Measurements from ENCODE around the gene EDC4.

EDC4 gene

DNA sequence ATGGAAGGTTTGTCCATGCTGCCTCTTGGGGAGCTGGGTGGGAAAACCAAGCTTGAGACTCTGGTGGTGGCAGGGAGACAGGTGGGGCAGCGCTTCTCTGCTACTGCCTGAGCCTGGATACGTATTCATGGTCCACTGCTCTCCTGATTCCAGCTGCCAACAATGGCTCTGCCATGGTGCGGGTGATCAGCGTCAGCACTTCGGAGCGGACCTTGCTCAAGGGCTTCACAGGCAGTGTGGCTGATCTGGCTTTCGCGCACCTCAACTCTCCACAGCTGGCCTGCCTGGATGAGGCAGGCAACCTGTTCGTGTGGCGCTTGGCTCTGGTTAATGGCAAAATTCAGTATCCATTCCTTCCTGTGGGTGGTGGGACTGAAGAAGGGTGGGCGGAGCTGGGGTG, 4.2 kb downstream of the EDC4 start:
- no peak overlapping the region for H3K27ac Mint-ChIP-seq
- H3K27me3 Mint-ChIP-seq: no peaks in the 10 kb centered on the region
- H3K36me3 Mint-ChIP-seq (ENCODE audit: low read depth): peaks cover 82% of the 10 kb centered on the region
- no peak overlapping the region for H3K4me3 Mint-ChIP-seq
- no peaks in the 10 kb centered on the region for H3K9me3 Mint-ChIP-seq
- intact Hi-C loops (cut with micrococcal nuclease): loop anchor here (10.0 kb wide), 1 partner anchor 58 kb away; the partner anchor contains the start of genes CTRL and PSMB10
- peaks cover 49% of the 10 kb centered on the region for H3K4me1 Mint-ChIP-seq (ENCODE audit: low read depth)

DNA sequence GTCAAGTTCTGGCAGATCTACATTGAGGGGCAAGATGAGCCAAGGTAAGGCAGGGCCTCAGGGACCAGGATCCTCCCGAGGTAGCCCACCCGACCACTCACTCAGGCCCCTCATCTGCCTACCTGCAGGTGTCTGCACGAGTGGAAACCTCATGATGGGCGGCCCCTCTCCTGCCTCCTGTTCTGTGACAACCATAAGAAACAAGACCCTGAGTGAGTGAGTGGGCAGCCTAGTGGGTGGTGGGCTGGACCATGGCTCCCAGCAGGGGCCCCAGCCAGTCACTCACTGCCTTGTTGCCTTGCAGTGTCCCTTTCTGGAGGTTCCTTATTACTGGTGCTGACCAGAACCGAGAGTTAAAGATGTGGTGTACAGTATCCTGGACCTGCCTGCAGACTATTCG, 5.4 kb downstream of the EDC4 start:
- Mint-ChIP-seq H3K27ac (no peak overlapping the region), H3K36me3 (ENCODE audit: low read depth) (peaks cover 88% of the 10 kb centered on the region), H3K4me3 (no peak overlapping the region), H3K4me1 (ENCODE audit: low read depth) (peaks cover 46% of the 10 kb centered on the region), H3K9me3 (no peaks in the 10 kb centered on the region), H3K27me3 (no peaks in the 10 kb centered on the region)
- intact Hi-C loops (cut with micrococcal nuclease): loop anchor here (10.0 kb wide), 1 partner anchor 57 kb away; the partner anchor contains the start of genes CTRL and PSMB10

DNA sequence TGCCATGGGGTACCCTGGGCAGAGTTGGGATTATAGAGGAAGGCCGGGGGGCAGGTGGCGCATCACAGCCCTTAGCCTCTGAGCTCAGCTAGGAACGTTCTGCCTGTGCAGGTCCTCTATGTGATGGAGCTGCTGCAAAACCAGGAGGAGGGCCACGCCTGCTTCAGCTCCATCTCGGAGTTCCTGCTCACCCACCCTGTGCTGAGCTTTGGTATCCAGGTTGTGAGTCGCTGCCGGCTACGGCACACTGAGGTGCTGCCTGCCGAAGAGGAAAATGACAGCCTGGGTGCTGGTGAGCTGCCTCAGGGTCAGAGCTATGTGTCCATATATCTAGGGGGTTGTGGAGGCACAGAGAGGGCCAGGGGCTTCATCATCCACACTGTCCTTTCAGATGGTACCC, 6.0 kb downstream of the EDC4 start:
- H3K27me3 Mint-ChIP-seq: no peaks in the 10 kb centered on the region
- H3K36me3 Mint-ChIP-seq (ENCODE audit: low read depth): peaks cover 88% of the 10 kb centered on the region
- H3K27ac Mint-ChIP-seq: no peak overlapping the region
- no peaks in the 10 kb centered on the region for H3K9me3 Mint-ChIP-seq
- no peak overlapping the region for H3K4me3 Mint-ChIP-seq
- intact Hi-C loops (cut with micrococcal nuclease): loop anchor here (10.0 kb wide), 1 partner anchor 56 kb away; the partner anchor contains the start of genes CTRL and PSMB10
- H3K4me1 Mint-ChIP-seq (ENCODE audit: low read depth): peaks cover 43% of the 10 kb centered on the region

DNA sequence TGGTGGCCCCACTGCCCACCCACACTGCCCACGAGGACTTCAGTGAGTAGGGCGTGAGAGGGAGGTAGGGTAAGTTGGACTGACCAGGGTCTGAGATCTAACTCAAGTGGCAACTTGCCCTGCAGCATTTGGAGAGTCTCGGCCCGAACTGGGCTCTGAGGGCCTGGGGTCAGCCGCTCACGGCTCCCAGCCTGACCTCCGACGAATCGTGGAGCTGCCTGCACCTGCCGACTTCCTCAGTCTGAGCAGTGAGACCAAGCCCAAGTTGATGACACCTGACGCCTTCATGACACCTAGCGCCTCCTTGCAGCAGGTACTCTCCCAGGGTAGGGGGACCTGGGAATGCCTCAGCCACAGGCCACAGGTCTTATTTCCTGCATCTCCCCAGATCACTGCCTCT, 6.6 kb downstream of the EDC4 start:
- no peak overlapping the region for H3K27ac Mint-ChIP-seq
- no peak overlapping the region for H3K4me3 Mint-ChIP-seq
- intact Hi-C loops (cut with micrococcal nuclease): loop anchor here (10.0 kb wide), 1 partner anchor 55 kb away; the partner anchor contains the start of genes CTRL and PSMB10

DNA sequence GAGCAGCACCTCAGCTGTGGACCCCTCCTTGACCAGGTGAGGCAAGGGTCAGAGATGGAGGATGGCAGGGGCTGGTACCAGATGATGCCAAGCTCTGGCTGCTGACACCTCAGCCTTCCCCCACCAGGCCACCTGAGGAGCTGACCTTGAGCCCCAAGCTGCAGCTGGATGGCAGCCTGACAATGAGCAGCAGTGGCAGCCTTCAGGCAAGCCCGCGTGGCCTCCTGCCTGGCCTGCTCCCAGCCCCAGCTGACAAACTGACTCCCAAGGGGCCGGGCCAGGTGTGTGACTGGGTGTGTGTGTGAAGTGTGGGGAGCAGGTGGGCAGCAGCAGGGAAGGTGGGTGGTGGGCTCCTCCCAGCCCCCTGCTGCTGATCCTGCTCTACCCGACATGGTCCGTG, 7.1 kb downstream of the EDC4 start:
- no peak overlapping the region for H3K27ac Mint-ChIP-seq
- peaks cover 99% of the 10 kb centered on the region for H3K36me3 Mint-ChIP-seq (ENCODE audit: low read depth)
- no peak overlapping the region for H3K4me3 Mint-ChIP-seq
- peaks cover 32% of the 10 kb centered on the region for H3K4me1 Mint-ChIP-seq (ENCODE audit: low read depth)
- H3K27me3 Mint-ChIP-seq: no peaks in the 10 kb centered on the region
- intact Hi-C loops (cut with micrococcal nuclease): loop anchor here (10.0 kb wide), 1 partner anchor 55 kb away; the partner anchor contains the start of genes CTRL and PSMB10
- H3K9me3 Mint-ChIP-seq: no peaks in the 10 kb centered on the region

More for the DNA sequence above, 6.6 kb downstream of the EDC4 start:
- H3K4me1 Mint-ChIP-seq (ENCODE audit: low read depth): peaks cover 36% of the 10 kb centered on the region
- peaks cover 94% of the 10 kb centered on the region for H3K36me3 Mint-ChIP-seq (ENCODE audit: low read depth)
- H3K27me3 Mint-ChIP-seq: no peaks in the 10 kb centered on the region
- H3K9me3 Mint-ChIP-seq: no peaks in the 10 kb centered on the region

DNA sequence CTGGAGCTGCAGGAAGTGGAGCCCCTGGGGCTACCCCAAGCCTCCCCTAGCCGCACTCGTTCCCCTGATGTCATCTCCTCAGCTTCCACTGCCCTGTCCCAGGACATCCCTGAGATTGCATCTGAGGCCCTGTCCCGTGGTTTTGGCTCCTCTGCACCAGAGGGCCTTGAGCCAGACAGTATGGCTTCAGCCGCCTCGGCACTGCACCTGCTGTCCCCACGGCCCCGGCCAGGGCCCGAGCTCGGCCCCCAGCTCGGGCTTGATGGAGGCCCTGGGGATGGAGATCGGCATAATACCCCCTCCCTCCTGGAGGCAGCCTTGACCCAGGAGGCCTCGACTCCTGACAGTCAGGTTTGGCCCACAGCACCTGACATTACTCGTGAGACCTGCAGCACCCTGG, 7.7 kb downstream of the EDC4 start:
- Mint-ChIP-seq H3K9me3 (no peaks in the 10 kb centered on the region), H3K27me3 (no peaks in the 10 kb centered on the region), H3K4me1 (ENCODE audit: low read depth) (peaks cover 25% of the 10 kb centered on the region), H3K27ac (no peak overlapping the region), H3K36me3 (ENCODE audit: low read depth) (peaks cover 98% of the 10 kb centered on the region), H3K4me3 (no peak overlapping the region)
- intact Hi-C loops (cut with micrococcal nuclease): no loop called here

DNA sequence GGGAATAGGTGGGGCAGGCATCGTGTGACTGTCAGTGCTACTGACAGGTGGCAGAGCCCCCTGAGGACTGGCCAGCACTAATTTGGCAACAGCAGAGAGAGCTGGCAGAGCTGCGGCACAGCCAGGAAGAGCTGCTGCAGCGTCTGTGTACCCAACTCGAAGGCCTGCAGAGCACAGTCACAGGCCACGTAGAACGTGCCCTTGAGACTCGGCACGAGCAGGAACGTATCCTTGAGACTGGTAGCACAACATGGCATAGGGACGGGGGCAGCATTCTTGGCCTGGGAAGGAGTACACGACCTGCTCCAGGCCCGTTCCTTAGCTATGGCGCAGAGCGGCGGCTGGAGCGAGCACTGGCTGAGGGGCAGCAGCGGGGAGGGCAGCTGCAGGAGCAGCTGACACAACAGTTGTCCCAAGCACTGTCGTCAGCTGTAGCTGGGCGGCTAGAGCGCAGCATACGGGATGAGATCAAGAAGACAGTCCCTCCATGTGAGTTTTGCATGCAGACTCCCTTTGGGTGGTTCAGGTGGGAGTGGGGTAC, 8.8 kb downstream of the EDC4 start:
- Mint-ChIP-seq H3K4me3 (no peak overlapping the region), H3K36me3 (ENCODE audit: low read depth) (peaks cover 98% of the 10 kb centered on the region), H3K9me3 (no peaks in the 10 kb centered on the region), H3K27me3 (no peaks in the 10 kb centered on the region), H3K27ac (no peak overlapping the region), H3K4me1 (ENCODE audit: low read depth) (peaks cover 19% of the 10 kb centered on the region)
- intact Hi-C loops (cut with micrococcal nuclease): no loop called here

DNA sequence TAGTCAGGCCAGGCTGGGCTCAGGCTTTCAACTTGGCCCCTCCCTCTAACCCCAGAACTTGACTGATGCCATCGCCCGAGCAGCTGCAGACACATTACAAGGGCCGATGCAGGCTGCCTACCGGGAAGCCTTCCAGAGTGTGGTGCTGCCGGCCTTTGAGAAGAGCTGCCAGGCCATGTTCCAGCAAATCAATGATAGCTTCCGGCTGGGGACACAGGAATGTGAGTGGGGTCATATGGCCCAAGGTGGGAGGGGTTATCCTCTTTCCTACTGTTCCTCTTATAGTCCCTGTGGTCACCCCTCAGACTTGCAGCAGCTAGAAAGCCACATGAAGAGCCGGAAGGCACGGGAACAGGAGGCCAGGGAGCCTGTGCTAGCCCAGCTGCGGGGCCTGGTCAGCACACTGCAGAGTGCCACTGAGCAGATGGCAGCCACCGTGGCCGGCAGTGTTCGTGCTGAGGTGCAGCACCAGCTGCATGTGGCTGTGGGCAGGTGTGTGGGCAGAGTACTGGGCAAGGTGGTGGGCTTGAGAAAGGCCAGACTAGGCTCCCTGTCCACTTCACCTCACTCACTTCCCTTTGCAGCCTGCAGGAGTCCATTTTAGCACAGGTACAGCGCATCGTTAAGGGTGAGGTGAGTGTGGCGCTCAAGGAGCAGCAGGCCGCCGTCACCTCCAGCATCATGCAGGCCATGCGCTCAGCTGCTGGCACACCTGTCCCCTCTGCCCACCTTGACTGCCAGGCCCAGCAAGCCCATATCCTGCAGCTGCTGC, 9.7 kb downstream of the EDC4 start:
- peaks cover 98% of the 10 kb centered on the region for H3K36me3 Mint-ChIP-seq (ENCODE audit: low read depth)
- intact Hi-C loops (cut with micrococcal nuclease): no loop called here
- no peaks in the 10 kb centered on the region for H3K9me3 Mint-ChIP-seq
- peaks cover 11% of the 10 kb centered on the region for H3K4me1 Mint-ChIP-seq (ENCODE audit: low read depth)
- H3K27me3 Mint-ChIP-seq: no peaks in the 10 kb centered on the region
- no peak overlapping the region for H3K4me3 Mint-ChIP-seq
- H3K27ac Mint-ChIP-seq: no peak overlapping the region

DNA sequence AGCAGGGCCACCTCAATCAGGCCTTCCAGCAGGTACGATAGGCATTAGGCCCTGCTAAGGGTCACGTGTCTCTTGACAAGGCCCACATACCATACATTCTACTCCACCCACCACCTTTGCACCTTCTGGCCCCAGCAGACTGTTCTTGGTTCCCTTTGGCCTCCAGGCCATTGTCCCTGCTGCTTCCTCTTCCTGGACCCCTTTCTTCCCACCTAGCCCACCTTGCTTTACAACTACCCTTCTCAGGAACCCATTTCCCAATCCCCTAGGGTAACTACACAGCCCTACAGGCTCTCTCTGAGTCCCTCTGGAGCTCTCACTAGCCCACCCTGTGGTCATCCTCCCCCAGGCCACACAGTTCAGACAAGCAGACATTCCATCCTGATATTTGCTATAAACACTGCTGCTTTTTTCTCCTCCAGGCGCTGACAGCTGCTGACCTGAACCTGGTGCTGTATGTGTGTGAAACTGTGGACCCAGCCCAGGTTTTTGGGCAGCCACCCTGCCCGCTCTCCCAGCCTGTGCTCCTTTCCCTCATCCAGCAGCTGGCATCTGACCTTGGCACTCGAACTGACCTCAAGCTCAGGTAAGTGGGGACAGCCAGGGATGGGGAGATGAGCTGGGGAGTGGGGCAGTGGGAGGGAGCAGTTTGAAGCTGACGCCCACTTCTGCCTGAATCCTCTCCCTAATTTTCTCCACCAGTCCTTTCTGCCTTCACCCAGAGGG, 10.5 kb downstream of the EDC4 start:
- H3K27ac Mint-ChIP-seq: no peak overlapping the region
- H3K9me3 Mint-ChIP-seq: no peaks in the 10 kb centered on the region
- H3K36me3 Mint-ChIP-seq (ENCODE audit: low read depth): peaks cover 93% of the 10 kb centered on the region
- no peak overlapping the region for H3K4me3 Mint-ChIP-seq
- no peaks in the 10 kb centered on the region for H3K27me3 Mint-ChIP-seq
- peaks cover 6% of the 10 kb centered on the region for H3K4me1 Mint-ChIP-seq (ENCODE audit: low read depth)
- intact Hi-C loops (cut with micrococcal nuclease): no loop called here

DNA sequence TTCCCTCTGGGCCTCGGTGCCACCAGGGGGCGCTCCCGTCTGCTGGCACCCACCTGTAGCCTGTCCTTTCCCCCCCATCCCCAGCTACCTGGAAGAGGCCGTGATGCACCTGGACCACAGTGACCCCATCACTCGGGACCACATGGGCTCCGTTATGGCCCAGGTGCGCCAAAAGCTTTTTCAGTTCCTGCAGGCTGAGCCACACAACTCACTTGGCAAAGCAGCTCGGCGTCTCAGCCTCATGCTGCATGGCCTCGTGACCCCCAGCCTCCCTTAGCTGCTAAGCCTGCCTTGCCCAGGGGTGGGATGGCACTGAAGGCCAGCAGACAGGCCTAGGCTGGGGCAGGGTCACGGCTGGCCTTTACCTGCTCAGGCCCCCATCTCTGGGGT, 11.0 kb downstream of the EDC4 start:
- Mint-ChIP-seq H3K27ac (no peak overlapping the region), H3K4me3 (no peak overlapping the region), H3K4me1 (ENCODE audit: low read depth) (peaks cover 6% of the 10 kb centered on the region), H3K36me3 (ENCODE audit: low read depth) (peaks cover 88% of the 10 kb centered on the region), H3K27me3 (no peaks in the 10 kb centered on the region), H3K9me3 (no peaks in the 10 kb centered on the region)
- intact Hi-C loops (cut with micrococcal nuclease): no loop called here

DNA sequence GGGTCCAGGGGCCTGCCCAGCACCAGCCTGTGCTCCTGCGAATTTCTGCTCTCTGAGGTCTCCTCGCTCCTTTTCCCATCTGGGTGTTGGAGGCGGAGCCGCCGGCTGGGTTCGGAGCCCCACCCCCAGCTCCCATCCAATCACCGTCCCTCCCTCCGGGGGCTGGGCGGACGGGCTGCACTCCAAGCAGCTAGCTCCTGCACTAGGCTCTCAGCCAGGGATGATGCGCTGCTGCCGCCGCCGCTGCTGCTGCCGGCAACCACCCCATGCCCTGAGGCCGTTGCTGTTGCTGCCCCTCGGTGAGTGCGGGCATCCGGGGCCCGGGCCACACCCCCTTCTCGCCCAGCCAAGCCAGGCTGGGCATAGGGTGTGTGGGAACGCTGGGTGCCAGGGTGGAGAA, 11.8 kb downstream of the EDC4 start, which contains the start of gene NRN1L:
TSS of gene NRN1L (plus strand) at position 202 of the 400 bp plus-strand sequence. CDS start at position 221, 19 bp downstream.
- no peak within 1 kb of the TSS for H3K27ac Mint-ChIP-seq
- H3K9me3 Mint-ChIP-seq: no peaks in the 10 kb centered on the region
- peaks cover 79% of the 10 kb centered on the region for H3K36me3 Mint-ChIP-seq (ENCODE audit: low read depth)
- no peak within 1 kb of the TSS for H3K4me3 Mint-ChIP-seq
- peaks cover 6% of the 10 kb centered on the region for H3K4me1 Mint-ChIP-seq (ENCODE audit: low read depth)
- intact Hi-C loops (cut with micrococcal nuclease): no loop called here
- no peaks in the 10 kb centered on the region for H3K27me3 Mint-ChIP-seq

DNA sequence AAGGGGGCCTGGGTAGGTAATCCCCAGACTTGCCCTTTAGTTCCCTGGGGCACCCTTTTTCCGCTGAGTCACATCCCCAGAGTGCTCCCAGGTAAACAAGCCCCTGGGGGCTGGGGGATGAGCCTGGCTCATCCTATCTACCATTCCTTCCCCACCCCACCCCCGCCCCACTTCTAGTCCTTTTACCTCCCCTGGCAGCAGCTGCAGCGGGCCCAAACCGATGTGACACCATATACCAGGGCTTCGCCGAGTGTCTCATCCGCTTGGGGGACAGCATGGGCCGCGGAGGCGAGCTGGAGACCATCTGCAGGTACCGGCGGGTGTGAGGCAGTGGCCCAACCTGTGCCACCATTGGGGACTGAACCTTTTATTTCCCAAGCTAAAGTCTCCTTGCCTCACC, 12.7 kb downstream of the EDC4 start:
- Mint-ChIP-seq H3K27me3 (no peaks in the 10 kb centered on the region), H3K27ac (no peak overlapping the region), H3K4me3 (no peak overlapping the region), H3K9me3 (no peaks in the 10 kb centered on the region), H3K36me3 (ENCODE audit: low read depth) (peaks cover 71% of the 10 kb centered on the region), H3K4me1 (ENCODE audit: low read depth) (peaks cover 6% of the 10 kb centered on the region)
- intact Hi-C loops (cut with micrococcal nuclease): no loop called here

DNA sequence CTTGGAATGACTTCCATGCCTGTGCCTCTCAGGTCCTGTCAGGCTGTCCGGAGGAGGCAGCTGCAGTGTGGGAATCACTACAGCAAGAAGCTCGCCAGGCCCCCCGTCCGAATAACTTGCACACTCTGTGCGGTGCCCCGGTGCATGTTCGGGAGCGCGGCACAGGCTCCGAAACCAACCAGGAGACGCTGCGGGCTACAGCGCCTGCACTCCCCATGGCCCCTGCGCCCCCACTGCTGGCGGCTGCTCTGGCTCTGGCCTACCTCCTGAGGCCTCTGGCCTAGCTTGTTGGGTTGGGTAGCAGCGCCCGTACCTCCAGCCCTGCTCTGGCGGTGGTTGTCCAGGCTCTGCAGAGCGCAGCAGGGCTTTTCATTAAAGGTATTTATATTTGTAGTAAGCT, 13.1 kb downstream of the EDC4 start:
- no peaks in the 10 kb centered on the region for H3K9me3 Mint-ChIP-seq
- no peak overlapping the region for H3K4me3 Mint-ChIP-seq
- peaks cover 67% of the 10 kb centered on the region for H3K36me3 Mint-ChIP-seq (ENCODE audit: low read depth)
- intact Hi-C loops (cut with micrococcal nuclease): no loop called here
- H3K27ac Mint-ChIP-seq: no peak overlapping the region
- H3K4me1 Mint-ChIP-seq (ENCODE audit: low read depth): peaks cover 6% of the 10 kb centered on the region
- H3K27me3 Mint-ChIP-seq: no peaks in the 10 kb centered on the region

DNA sequence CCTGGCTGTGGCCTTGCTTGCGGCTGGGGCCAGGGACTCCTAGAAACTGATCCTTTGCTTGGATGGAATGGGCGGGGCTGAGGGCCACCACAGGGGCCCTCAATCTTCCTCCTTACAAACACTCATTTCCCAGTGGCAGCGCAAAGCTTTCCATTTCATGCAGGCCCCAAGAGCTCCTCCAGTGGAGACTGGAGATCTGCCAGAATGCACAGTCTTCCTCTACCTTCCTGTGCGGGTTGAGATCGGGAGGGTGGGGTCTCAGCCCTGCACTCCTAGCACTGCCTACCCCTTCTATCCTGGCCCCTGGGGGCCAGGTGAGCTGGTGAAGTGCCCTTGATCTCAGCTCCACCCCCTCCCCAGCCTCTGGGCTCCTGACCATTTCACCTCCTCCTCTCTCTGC, 13.5 kb downstream of the EDC4 start:
- intact Hi-C loops (cut with micrococcal nuclease): no loop called here
- H3K4me1 Mint-ChIP-seq (ENCODE audit: low read depth): peaks cover 6% of the 10 kb centered on the region
- peaks cover 62% of the 10 kb centered on the region for H3K36me3 Mint-ChIP-seq (ENCODE audit: low read depth)
- H3K27ac Mint-ChIP-seq: no peak overlapping the region
- no peaks in the 10 kb centered on the region for H3K9me3 Mint-ChIP-seq
- H3K27me3 Mint-ChIP-seq: no peaks in the 10 kb centered on the region
- H3K4me3 Mint-ChIP-seq: no peak overlapping the region

All from dendritic cell treated with granulocyte-macrophage colony-stimulating factor and Interleukin-4, amounts not matched to agents 40 ng/mL and 50 ng/mL, for 4 days (primary cell).